VCaP (cell line): ENCODE data around the gene TBCCD1.
"Not testable (repeated sequence)": the region's sequence is repeated elsewhere in the genome, so short reads cannot be mapped to it uniquely, and the experiment has no call there.

Experiments used
- H3K27ac ChIP-seq: fragments of 450-650 bp; 2 replicates; pipeline ENCODE4 v1.5.1; 2017
- TF ChIP-seq, protein P1 (sequence below): fragments of 450-650 bp; conservative IDR thresholded peaks from 2 replicates; pipeline ENCODE4 v1.5.1; 2017; ENCODE audit warnings: mild to moderate bottlenecking, moderate library complexity

The TBCCD1 gene

DNA sequence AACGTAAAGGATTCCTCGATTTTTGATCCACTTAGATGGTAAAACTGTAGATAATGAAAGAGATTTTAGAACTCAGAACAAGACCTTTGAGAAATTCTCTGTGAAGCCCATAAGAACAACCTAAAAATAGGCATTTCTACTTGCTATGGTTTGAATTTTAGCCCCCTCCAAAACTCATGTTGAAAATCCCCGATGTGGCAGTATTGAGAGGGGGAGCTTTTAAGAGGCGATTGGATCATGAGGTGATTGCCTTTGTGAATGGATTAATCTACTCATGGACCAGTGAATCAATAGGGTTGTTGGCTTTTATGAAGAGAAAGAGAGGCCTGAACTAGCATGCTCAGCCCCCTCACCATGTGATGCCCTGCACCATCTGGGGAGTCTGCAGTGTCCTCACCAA lies 25.5 kb upstream of the TBCCD1 start:
- TF ChIP-seq, protein P1, sequence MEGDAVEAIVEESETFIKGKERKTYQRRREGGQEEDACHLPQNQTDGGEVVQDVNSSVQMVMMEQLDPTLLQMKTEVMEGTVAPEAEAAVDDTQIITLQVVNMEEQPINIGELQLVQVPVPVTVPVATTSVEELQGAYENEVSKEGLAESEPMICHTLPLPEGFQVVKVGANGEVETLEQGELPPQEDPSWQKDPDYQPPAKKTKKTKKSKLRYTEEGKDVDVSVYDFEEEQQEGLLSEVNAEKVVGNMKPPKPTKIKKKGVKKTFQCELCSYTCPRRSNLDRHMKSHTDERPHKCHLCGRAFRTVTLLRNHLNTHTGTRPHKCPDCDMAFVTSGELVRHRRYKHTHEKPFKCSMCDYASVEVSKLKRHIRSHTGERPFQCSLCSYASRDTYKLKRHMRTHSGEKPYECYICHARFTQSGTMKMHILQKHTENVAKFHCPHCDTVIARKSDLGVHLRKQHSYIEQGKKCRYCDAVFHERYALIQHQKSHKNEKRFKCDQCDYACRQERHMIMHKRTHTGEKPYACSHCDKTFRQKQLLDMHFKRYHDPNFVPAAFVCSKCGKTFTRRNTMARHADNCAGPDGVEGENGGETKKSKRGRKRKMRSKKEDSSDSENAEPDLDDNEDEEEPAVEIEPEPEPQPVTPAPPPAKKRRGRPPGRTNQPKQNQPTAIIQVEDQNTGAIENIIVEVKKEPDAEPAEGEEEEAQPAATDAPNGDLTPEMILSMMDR = no peak
- H3K27ac ChIP-seq = no peak overlapping the region

DNA sequence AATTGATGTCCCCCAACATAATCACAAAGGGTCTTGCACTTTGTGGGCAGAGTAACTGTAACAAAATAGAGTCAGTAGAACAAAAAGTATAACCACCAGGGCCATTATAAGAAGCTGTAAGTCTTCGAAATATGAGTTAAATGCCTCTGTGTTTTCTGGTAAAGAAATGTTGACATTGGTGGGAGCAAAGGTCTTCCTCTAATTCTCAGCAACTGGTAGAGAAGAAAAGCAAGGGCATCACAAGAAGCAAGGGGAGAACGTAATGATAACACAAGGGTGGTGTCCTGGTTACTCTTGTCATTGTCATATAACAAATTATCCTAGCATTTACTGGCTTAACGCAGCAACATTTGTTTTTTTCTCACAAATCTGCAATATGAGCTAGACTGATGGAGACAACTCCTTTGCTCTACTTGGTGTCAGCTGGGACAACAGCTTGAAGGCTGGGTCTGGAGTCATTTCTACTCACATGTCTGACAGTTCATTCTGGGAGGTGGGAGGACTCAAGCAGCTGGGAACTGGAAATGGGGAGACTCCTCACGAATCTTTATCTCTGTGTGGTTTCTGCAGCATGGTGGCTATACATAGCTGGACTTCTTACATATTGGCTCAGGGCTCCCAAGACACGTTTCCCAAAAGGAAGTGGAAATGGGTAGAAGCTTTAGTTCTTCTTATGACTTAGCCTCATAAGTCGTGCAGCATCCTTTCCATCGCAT lies 23.6 kb upstream of the TBCCD1 start:
- no peak overlapping the region for H3K27ac ChIP-seq
- TF ChIP-seq, protein P1 = no peak

DNA sequence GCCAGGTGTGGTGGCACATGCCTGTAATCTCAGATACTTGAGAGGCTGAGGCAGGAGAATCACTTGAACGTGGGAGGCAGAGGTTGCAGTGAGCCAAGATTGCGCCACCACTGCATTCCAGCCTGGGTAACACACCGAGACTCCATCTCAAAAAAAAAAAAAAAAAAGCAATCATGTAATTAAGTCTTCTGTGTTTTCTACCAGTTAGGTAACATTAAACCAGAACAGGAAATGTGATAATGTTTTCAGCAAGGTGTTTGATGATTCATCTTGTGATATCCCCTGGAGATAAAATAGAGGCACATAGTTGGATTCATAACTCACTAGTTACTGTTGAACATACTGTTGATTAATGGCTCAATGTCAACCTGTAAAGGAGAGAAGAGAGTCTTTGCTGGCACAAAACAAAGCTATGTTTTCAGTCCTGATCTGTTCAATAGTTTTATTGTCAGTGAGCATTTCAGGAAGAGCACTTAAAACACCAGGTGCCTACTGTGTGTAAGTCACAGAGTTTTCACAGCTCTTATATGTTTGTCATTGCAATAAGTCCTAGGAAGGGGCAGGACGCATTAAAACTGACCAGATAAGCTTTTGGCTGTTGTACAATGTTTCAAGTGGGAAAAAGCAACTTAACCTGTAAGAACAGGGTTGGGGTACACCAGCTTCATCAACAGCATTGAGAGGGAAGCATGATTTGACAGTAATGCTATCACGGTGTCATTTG lies 22.9 kb upstream of the TBCCD1 start:
- H3K27ac ChIP-seq = no peak overlapping the region
- TF ChIP-seq, protein P1 = no peak

DNA sequence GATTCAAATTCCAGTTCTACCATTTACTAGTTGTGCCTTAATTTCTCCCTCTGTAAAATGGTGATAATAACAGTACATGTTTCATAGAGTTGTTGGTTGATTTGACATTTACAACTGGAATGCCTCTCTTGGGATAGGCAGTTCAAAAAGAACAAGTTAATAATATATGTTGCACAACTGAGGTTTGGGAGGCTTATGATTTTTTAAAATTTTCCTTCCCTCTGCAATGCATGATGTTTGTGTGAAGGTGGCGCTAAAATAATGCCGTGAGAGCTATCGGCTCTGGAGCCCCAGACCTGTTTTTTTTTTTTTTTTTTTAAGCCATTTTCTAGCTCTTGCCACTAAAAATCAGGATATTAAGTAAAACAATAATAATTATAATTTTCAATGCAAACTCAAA lies 22.0 kb upstream of the TBCCD1 start:
- no peak overlapping the region for H3K27ac ChIP-seq
- TF ChIP-seq, protein P1 = peak; percentile 72

DNA sequence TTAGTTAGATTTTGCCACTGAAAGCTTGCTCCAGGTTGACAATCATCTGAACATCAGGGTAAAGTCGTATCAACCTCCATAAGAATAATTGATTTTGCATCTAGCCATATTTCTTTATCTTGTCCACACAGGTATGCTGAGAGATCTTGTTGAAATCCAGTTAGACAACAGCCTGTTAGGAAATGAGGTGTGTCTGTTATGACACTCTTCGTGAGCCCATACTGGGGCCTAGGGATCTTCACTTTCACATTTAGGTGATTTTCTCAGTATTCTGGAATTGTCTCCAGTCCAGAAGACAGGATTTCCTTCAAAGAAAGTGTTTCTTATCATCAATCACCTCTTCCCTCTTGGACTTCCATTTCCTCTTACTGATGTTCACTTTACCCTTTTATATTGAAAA lies 21.5 kb upstream of the TBCCD1 start:
- TF ChIP-seq, protein P1 = no peak
- no peak overlapping the region for H3K27ac ChIP-seq

DNA sequence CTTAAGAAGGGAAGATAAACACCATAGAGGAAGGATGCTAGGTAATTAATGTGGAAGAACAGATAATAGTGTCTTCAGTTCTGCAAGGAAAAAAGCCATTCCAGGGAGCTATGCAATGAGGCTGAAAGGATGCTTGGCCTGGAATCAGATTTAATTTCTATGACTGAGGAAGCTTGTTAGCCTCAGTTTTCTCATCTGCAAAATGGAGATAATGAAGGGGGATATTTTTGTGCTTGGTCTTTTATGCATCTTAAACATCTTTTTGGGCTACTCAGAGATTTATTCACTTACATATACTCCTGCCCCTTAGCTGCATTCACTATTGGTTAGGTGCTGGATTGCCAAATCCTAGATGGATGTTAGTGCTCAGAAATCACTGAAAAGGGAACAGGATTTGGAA lies 20.0 kb upstream of the TBCCD1 start:
- TF ChIP-seq, protein P1 = no peak
- H3K27ac ChIP-seq = no peak overlapping the region

DNA sequence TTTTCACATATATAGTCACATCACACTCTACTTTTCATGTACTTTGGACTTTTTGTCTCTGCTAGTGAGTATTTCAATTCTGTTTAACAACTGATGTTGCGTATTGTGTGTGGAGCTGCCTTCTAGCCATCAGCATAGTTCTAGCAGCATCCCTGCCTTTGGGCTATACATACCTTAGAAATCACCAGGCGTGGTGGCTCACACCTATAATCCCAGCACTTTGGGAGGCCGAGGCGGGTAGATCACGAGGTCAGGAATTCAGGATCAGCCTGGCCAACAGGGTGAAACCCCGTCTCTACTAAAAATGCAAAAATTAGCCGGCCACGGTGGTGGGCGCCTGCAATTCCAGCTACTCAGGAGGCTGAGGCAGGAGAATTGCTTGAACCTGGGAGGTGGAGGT lies 19.1 kb upstream of the TBCCD1 start:
- not testable (repeated sequence) for H3K27ac ChIP-seq

DNA sequence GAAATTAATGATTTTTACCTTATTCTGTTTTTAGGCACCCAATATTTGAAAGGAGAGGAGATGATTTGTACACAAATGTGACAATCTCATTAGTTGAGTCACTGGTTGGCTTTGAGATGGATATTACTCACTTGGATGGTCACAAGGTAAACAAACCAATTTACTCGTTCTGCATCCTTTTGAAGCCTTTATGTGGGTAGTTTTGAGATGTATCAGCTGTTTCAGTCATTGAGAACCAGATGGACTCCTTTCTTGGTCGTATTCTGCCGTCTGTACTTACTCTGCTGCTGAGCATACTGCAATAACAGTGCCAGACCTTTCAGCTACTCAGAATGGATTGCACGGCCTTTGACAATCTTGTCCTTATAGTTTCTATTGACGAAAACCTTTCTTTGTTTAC lies 16.7 kb upstream of the TBCCD1 start:
- no peak overlapping the region for H3K27ac ChIP-seq
- TF ChIP-seq, protein P1 = no peak
